ENCODE results near the gene OR2A5.
"Not testable (repeated sequence)": the region's sequence is repeated elsewhere in the genome, so short reads cannot be mapped to it uniquely, and the experiment has no call there.

OR2A5 gene

GRCh38 chr7:144050884-144051283 is 2.1 kb downstream of the OR2A5 start:
- H2AK5ac ChIP-seq (ENCODE audit: low read length); H4K91ac ChIP-seq (ENCODE audit: low read depth, low read length); H3K4me2 ChIP-seq (ENCODE audit: low read length); H3K79me2 ChIP-seq (ENCODE audit: control insufficient read depth, insufficient read depth, low read length, poor library complexity); H2BK5ac ChIP-seq (ENCODE audit: low read depth, low read length, poor library complexity); H3K36me3 ChIP-seq (ENCODE audit: control insufficient read depth in 1 of 2, insufficient read depth in 2 of 2, low read length in 2 of 2); H3K14ac ChIP-seq (ENCODE audit: low read length); H3K27ac ChIP-seq (ENCODE audit: low read depth, low read length); H2BK12ac ChIP-seq (ENCODE audit: low read length); H3K27me3 ChIP-seq (ENCODE audit: insufficient read depth, low read length); H2AFZ ChIP-seq (ENCODE audit: insufficient read depth, low read length, poor library complexity); H4K8ac ChIP-seq (ENCODE audit: low read depth, low read length); H3K4me3 ChIP-seq (ENCODE audit: low read depth, low read length); H3K4ac ChIP-seq (ENCODE audit: low read depth, low read length); H3K23ac ChIP-seq (ENCODE audit: low read length); H3K9me3 ChIP-seq (ENCODE audit: insufficient read depth, low read depth, low read length); H3K79me1 ChIP-seq (ENCODE audit: low read length); H3K18ac ChIP-seq (ENCODE audit: low read length); DNase-seq; H2BK120ac ChIP-seq (ENCODE audit: insufficient read depth, low read length, poor library complexity); H4K12ac ChIP-seq (ENCODE audit: low read depth, low read length); H3K4me1 ChIP-seq (ENCODE audit: control insufficient read depth in 1 of 2, insufficient read depth in 2 of 2, low read length in 2 of 2); H3K9ac ChIP-seq (ENCODE audit: low read length): not testable (repeated sequence)
- no CpG with 5 or more reads among the region's 8 CpGs for WGBS (ENCODE audit: extremely low coverage, insufficient coverage, insufficient read length)

GRCh38 chr7:144057954-144058353 is 9.2 kb downstream of the OR2A5 start:
- no peaks in the 10 kb centered on the region for H3K36me3 ChIP-seq (ENCODE audit: control insufficient read depth in 1 of 2, insufficient read depth in 2 of 2, low read length in 2 of 2)

GRCh38 chr7:144063710-144064109 is 15.0 kb downstream of the OR2A5 start:
- WGBS (ENCODE audit: extremely low coverage, insufficient coverage, insufficient read length), result no CpG with 5 or more reads among the region's 3 CpGs
- H3K36me3 ChIP-seq (ENCODE audit: control insufficient read depth in 1 of 2, insufficient read depth in 2 of 2, low read length in 2 of 2), result no peaks in the 10 kb centered on the region
- no peak overlapping the region for H3K27ac ChIP-seq (ENCODE audit: low read depth, low read length)
- peaks cover 2% of the 10 kb centered on the region for H3K9me3 ChIP-seq (ENCODE audit: insufficient read depth, low read depth, low read length)
- H2AFZ ChIP-seq (ENCODE audit: insufficient read depth, low read length, poor library complexity), result no peak overlapping the region
- no peak overlapping the region for H3K9ac ChIP-seq (ENCODE audit: low read length)
- no peak overlapping the region for H2BK5ac ChIP-seq (ENCODE audit: low read depth, low read length, poor library complexity)
- no peaks in the 10 kb centered on the region for H3K27me3 ChIP-seq (ENCODE audit: insufficient read depth, low read length)
- H3K14ac ChIP-seq (ENCODE audit: low read length), result no peak overlapping the region
- no peaks in the 10 kb centered on the region for H3K4me1 ChIP-seq (ENCODE audit: control insufficient read depth in 1 of 2, insufficient read depth in 2 of 2, low read length in 2 of 2)
- H3K4me3 ChIP-seq (ENCODE audit: low read depth, low read length), result no peak overlapping the region
- H4K91ac ChIP-seq (ENCODE audit: low read depth, low read length), result no peak overlapping the region
- no peaks in the 10 kb centered on the region for H3K79me1 ChIP-seq (ENCODE audit: low read length)
- no peak overlapping the region for H4K8ac ChIP-seq (ENCODE audit: low read depth, low read length)
- DNase-seq, result peak in 1 of 2 donors; percentile 14
- H3K23ac ChIP-seq (ENCODE audit: low read length), result no peak overlapping the region
- no peak overlapping the region for H2BK120ac ChIP-seq (ENCODE audit: insufficient read depth, low read length, poor library complexity)
- H2BK12ac ChIP-seq (ENCODE audit: low read length), result no peak overlapping the region
- no peak overlapping the region for H3K18ac ChIP-seq (ENCODE audit: low read length)
- H3K79me2 ChIP-seq (ENCODE audit: control insufficient read depth, insufficient read depth, low read length, poor library complexity), result no peaks in the 10 kb centered on the region
- H2AK5ac ChIP-seq (ENCODE audit: low read length), result no peak overlapping the region
- no peak overlapping the region for H4K12ac ChIP-seq (ENCODE audit: low read depth, low read length)
- no peak overlapping the region for H3K4me2 ChIP-seq (ENCODE audit: low read length)
- no peak overlapping the region for H3K4ac ChIP-seq (ENCODE audit: low read depth, low read length)

More at GRCh38 chr7:144057954-144058353, 9.2 kb downstream of the OR2A5 start:
- Histone ChIP-seq H2BK5ac (ENCODE audit: low read depth, low read length, poor library complexity) (no peak overlapping the region), H3K4me2 (ENCODE audit: low read length) (no peak overlapping the region), H2AFZ (ENCODE audit: insufficient read depth, low read length, poor library complexity) (no peak overlapping the region), H3K14ac (ENCODE audit: low read length) (no peak overlapping the region), H3K9ac (ENCODE audit: low read length) (no peak overlapping the region), H3K4me3 (ENCODE audit: low read depth, low read length) (no peak overlapping the region), H3K23ac (ENCODE audit: low read length) (no peak overlapping the region), H2AK5ac (ENCODE audit: low read length) (no peak overlapping the region), H4K91ac (ENCODE audit: low read depth, low read length) (no peak overlapping the region), H3K18ac (ENCODE audit: low read length) (no peak overlapping the region), H4K12ac (ENCODE audit: low read depth, low read length) (no peak overlapping the region), H2BK12ac (ENCODE audit: low read length) (no peak overlapping the region), H3K4ac (ENCODE audit: low read depth, low read length) (no peak overlapping the region), H3K79me2 (ENCODE audit: control insufficient read depth, insufficient read depth, low read length, poor library complexity) (no peaks in the 10 kb centered on the region), H2BK120ac (ENCODE audit: insufficient read depth, low read length, poor library complexity) (no peak overlapping the region), H3K27me3 (ENCODE audit: insufficient read depth, low read length) (no peaks in the 10 kb centered on the region), H3K79me1 (ENCODE audit: low read length) (no peaks in the 10 kb centered on the region), H3K9me3 (ENCODE audit: insufficient read depth, low read depth, low read length) (peaks cover 2% of the 10 kb centered on the region), H3K27ac (ENCODE audit: low read depth, low read length) (no peak overlapping the region), H4K8ac (ENCODE audit: low read depth, low read length) (no peak overlapping the region), H3K4me1 (ENCODE audit: control insufficient read depth in 1 of 2, insufficient read depth in 2 of 2, low read length in 2 of 2) (no peaks in the 10 kb centered on the region)
- no CpG with 5 or more reads among the region's 3 CpGs for WGBS (ENCODE audit: extremely low coverage, insufficient coverage, insufficient read length)
- peak; percentile 16 to 24 for DNase-seq

- Histone ChIP-seq H3K27me3 (ENCODE audit: insufficient read depth, low read length) (no peaks in the 10 kb centered on the region), H4K91ac (ENCODE audit: low read depth, low read length) (no peak within 1 kb of the TSS), H4K12ac (ENCODE audit: low read depth, low read length) (no peak within 1 kb of the TSS), H3K79me1 (ENCODE audit: low read length) (no peaks in the 10 kb centered on the region), H3K18ac (ENCODE audit: low read length) (no peak within 1 kb of the TSS), H3K27ac (ENCODE audit: low read depth, low read length) (no peak within 1 kb of the TSS), H3K4me3 (ENCODE audit: low read depth, low read length) (no peak within 1 kb of the TSS), H2AK5ac (ENCODE audit: low read length) (no peak within 1 kb of the TSS), H3K4ac (ENCODE audit: low read depth, low read length) (no peak within 1 kb of the TSS), H2BK120ac (ENCODE audit: insufficient read depth, low read length, poor library complexity) (no peak within 1 kb of the TSS), H3K23ac (ENCODE audit: low read length) (no peak within 1 kb of the TSS), H3K9me3 (ENCODE audit: insufficient read depth, low read depth, low read length) (no peaks in the 10 kb centered on the region), H3K4me2 (ENCODE audit: low read length) (no peak within 1 kb of the TSS), H4K8ac (ENCODE audit: low read depth, low read length) (no peak within 1 kb of the TSS), H2BK5ac (ENCODE audit: low read depth, low read length, poor library complexity) (no peak within 1 kb of the TSS), H3K36me3 (ENCODE audit: control insufficient read depth in 1 of 2, insufficient read depth in 2 of 2, low read length in 2 of 2) (no peaks in the 10 kb centered on the region), H3K79me2 (ENCODE audit: control insufficient read depth, insufficient read depth, low read length, poor library complexity) (no peaks in the 10 kb centered on the region), H3K14ac (ENCODE audit: low read length) (no peak within 1 kb of the TSS), H2BK12ac (ENCODE audit: low read length) (no peak within 1 kb of the TSS), H3K4me1 (ENCODE audit: control insufficient read depth in 1 of 2, insufficient read depth in 2 of 2, low read length in 2 of 2) (no peaks in the 10 kb centered on the region), H2AFZ (ENCODE audit: insufficient read depth, low read length, poor library complexity) (no peak within 1 kb of the TSS), H3K9ac (ENCODE audit: low read length) (no peak within 1 kb of the TSS)
- no CpG with 5 or more reads among the region's 1 CpG for WGBS (ENCODE audit: extremely low coverage, insufficient coverage, insufficient read length)
- no peak for DNase-seq
These were observed 20.8 kb downstream of the OR2A5 start, which contains the start of gene OR2A25 for GRCh38 chr7:144069511-144069910. OR2A25 (plus strand) TSS chr7:144069811; CDS start chr7:144074220, 4,409 bp downstream.

All from trophoblast cell (in vitro differentiated cells and primary cell).